Keratinocyte (primary cell): ENCODE measurements around the gene CRADD.

Experiments used
- EZH2 ChIP-seq: IDR thresholded peaks from one replicate; pipeline ENCODE4 v1.6.1; 2012; ENCODE audit warnings: inconsistent platforms, mild to moderate bottlenecking, low read length, moderate library complexity
- TF ChIP-seq, protein P1 (sequence below), 3 experiments: IDR thresholded peaks in 1 of 3; conservative IDR thresholded peaks in 1 of 3; optimal IDR thresholded peaks in 1 of 3; 2 replicates in 2 of 3; 3 replicates in 1 of 3; pipeline versions ENCODE3 to v1.5.1; 2011; ENCODE audit warnings: low read length in 3 of 3, mild to moderate bottlenecking in 3 of 3, moderate library complexity in 2 of 3, control low read depth in 1 of 3, inconsistent platforms in 1 of 3; ENCODE audit not compliant: insufficient read depth in 2 of 3; ENCODE audit errors: extremely low read depth in 1 of 3

GRCh38 chr12:93793983-93794382 is 116.8 kb downstream of the CRADD start:
- TF ChIP-seq, protein P1, sequence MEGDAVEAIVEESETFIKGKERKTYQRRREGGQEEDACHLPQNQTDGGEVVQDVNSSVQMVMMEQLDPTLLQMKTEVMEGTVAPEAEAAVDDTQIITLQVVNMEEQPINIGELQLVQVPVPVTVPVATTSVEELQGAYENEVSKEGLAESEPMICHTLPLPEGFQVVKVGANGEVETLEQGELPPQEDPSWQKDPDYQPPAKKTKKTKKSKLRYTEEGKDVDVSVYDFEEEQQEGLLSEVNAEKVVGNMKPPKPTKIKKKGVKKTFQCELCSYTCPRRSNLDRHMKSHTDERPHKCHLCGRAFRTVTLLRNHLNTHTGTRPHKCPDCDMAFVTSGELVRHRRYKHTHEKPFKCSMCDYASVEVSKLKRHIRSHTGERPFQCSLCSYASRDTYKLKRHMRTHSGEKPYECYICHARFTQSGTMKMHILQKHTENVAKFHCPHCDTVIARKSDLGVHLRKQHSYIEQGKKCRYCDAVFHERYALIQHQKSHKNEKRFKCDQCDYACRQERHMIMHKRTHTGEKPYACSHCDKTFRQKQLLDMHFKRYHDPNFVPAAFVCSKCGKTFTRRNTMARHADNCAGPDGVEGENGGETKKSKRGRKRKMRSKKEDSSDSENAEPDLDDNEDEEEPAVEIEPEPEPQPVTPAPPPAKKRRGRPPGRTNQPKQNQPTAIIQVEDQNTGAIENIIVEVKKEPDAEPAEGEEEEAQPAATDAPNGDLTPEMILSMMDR (optimal IDR thresholded peaks at IDR 0.05 in 1 of 3, IDR thresholded peaks at IDR 0.05 in 1 of 3, conservative IDR thresholded peaks at IDR 0.05 in 1 of 3; ENCODE audit: extremely low read depth in 1 of 3, insufficient read depth in 2 of 3, low read length in 3 of 3) = no peak
- TF ChIP-seq EZH2 = no peak
